ENCODE data around the gene SLAMF1. TPM values are rescaled to one million over a fixed set of nuclear protein-coding genes. Genes with fewer than 3 reads are reported as not detected.

The SLAMF1 gene
- total and polyA plus RNA-seq, 2 donors from 2014 or later, result 0.13 to 3.3 TPM

- Histone ChIP-seq H3K27ac (ENCODE audit: low read depth in 2 of 2, low read length in 2 of 2) (no peak overlapping the region), H3K27me3 (ENCODE audit: control insufficient read depth, insufficient read depth, low read length) (no peaks in the 10 kb centered on the region), H3K9ac (ENCODE audit: low read length in 3 of 3) (no peak overlapping the region), H3K4me3 (ENCODE audit: low read length in 3 of 3) (no peak overlapping the region), H3K4me1 (ENCODE audit: control insufficient read depth in 2 of 3, insufficient read depth in 2 of 3, low read depth in 1 of 3, low read length in 3 of 3) (peaks cover 0 to 3% (median 0%) of the 10 kb centered on the region in 3 donors), H3K36me3 (ENCODE audit: control insufficient read depth in 2 of 3, insufficient read depth in 3 of 3, low read length in 3 of 3) (no peaks in the 10 kb centered on the region), H3K9me3 (ENCODE audit: control insufficient read depth in 2 of 3, insufficient read depth in 1 of 3, low read length in 3 of 3) (no peaks in the 10 kb centered on the region)
- FAIRE-seq (no peak), DNase-seq (no peak)
- intact Hi-C loops (cut with DNase I), result no loop called here
- no peak for TF ChIP-seq CTCF (IDR thresholded peaks at IDR 0.05; ENCODE audit: borderline replicate concordance, extremely low read depth, insufficient read depth)
Observed at GRCh38 chr1:160669276-160669675, 22.4 kb upstream of the SLAMF1 start.

- TF ChIP-seq CTCF (IDR thresholded peaks at IDR 0.05; ENCODE audit: borderline replicate concordance, extremely low read depth, insufficient read depth), result no peak
- Histone ChIP-seq H3K27me3 (ENCODE audit: control insufficient read depth, insufficient read depth, low read length) (no peaks in the 10 kb centered on the region), H3K36me3 (ENCODE audit: control insufficient read depth in 2 of 3, insufficient read depth in 3 of 3, low read length in 3 of 3) (no peaks in the 10 kb centered on the region), H3K4me1 (ENCODE audit: control insufficient read depth in 2 of 3, insufficient read depth in 2 of 3, low read depth in 1 of 3, low read length in 3 of 3) (peaks cover 0 to 3% (median 0%) of the 10 kb centered on the region in 3 donors), H3K4me3 (ENCODE audit: low read length in 3 of 3) (no peak overlapping the region), H3K9ac (ENCODE audit: low read length in 3 of 3) (no peak overlapping the region), H3K27ac (ENCODE audit: low read depth in 2 of 2, low read length in 2 of 2) (no peak overlapping the region), H3K9me3 (ENCODE audit: control insufficient read depth in 2 of 3, insufficient read depth in 1 of 3, low read length in 3 of 3) (no peaks in the 10 kb centered on the region)
- DNase-seq (no peak), FAIRE-seq (peak; percentile 54)
- intact Hi-C loops (cut with DNase I), result no loop called here
Observed at GRCh38 chr1:160667896-160668295, 21.1 kb upstream of the SLAMF1 start.

- H3K27me3 ChIP-seq (ENCODE audit: control insufficient read depth, insufficient read depth, low read length), result no peaks in the 10 kb centered on the region
- TF ChIP-seq CTCF (IDR thresholded peaks at IDR 0.05; ENCODE audit: borderline replicate concordance, extremely low read depth, insufficient read depth), result no peak
- H3K9me3 ChIP-seq (ENCODE audit: control insufficient read depth in 2 of 3, insufficient read depth in 1 of 3, low read length in 3 of 3), result no peaks in the 10 kb centered on the region
- DNase-seq (no peak), FAIRE-seq (no peak)
- intact Hi-C loops (cut with DNase I), result no loop called here
- no peak overlapping the region for H3K9ac ChIP-seq (ENCODE audit: low read length in 3 of 3)
- H3K4me1 ChIP-seq (ENCODE audit: control insufficient read depth in 2 of 3, insufficient read depth in 2 of 3, low read depth in 1 of 3, low read length in 3 of 3), result peaks cover 0 to 3% (median 0%) of the 10 kb centered on the region in 3 donors
- H3K36me3 ChIP-seq (ENCODE audit: control insufficient read depth in 2 of 3, insufficient read depth in 3 of 3, low read length in 3 of 3), result no peaks in the 10 kb centered on the region
- H3K4me3 ChIP-seq (ENCODE audit: low read length in 3 of 3), result no peak overlapping the region
- H3K27ac ChIP-seq (ENCODE audit: low read depth in 2 of 2, low read length in 2 of 2), result peak overlapping the region; percentile 13 to 19
Observed at GRCh38 chr1:160666079-160666442, 19.2 kb upstream of the SLAMF1 start.
